HFFc6 (cell line): Measurements from ENCODE around the gene SMTN. TPM values are rescaled to one million over a fixed set of nuclear protein-coding genes. Genes with fewer than 3 reads are reported as not detected.
A peak's percentile ranks its signal among the peaks of the same experiment; 100 is the strongest.

ENCODE experiments used
- DNase-seq: peaks from one replicate; pipeline ENCODE4 v3.0.0-alpha.2; 2018
- H3K27ac Mint-ChIP-seq: 2 replicates; pipeline ENCODE4 v1.8.0; 2020; ENCODE audit warnings: mild to moderate bottlenecking, mixed read lengths
- H3K27me3 Mint-ChIP-seq: 2 replicates; pipeline ENCODE4 v1.8.0; 2021; ENCODE audit warnings: mild to moderate bottlenecking, moderate library complexity, mixed read lengths; ENCODE audit not compliant: insufficient read depth
- H3K36me3 Mint-ChIP-seq: 2 replicates; pipeline ENCODE4 v1.8.0; 2021; ENCODE audit warnings: low read depth, mixed read lengths
- H3K4me1 Mint-ChIP-seq: 2 replicates; pipeline ENCODE4 v1.8.0; 2020; ENCODE audit warnings: low read depth, mixed read lengths
- H3K4me3 Mint-ChIP-seq: 2 replicates; pipeline ENCODE4 v1.8.0; 2020; ENCODE audit warnings: mild to moderate bottlenecking, moderate library complexity, mixed read lengths
- H3K9me3 Mint-ChIP-seq: 2 replicates; pipeline ENCODE4 v1.8.0; 2020; ENCODE audit warnings: mild to moderate bottlenecking, mixed read lengths
- CTCF ChIP-seq: fragments of 200-600 bp; sonication (generic); IDR thresholded peaks from 2 replicates; pipeline ENCODE4 v1.5.0; 2021; ENCODE audit warnings: antibody characterized with exemption, mild to moderate bottlenecking
- total RNA-seq, 6 experiments: library from RNA; stranded (reverse); fragmentation: NEBNext Ultra II Directional; extraction: Animal tissue kit (Norgen Biotek cat#: 25700); gene quantifications; 2 replicates in 1 of 6; 3 replicates in 5 of 6; pipeline ENCODE4 v1.2.3, GENCODE V29; 2021

Gene SMTN
- total RNA-seq, 6 experiments from 2014 or later = 201 to 329 (median 246) TPM

GRCh38 chr22:31085928-31086327 is 4.8 kb downstream of the SMTN start:
- no peak for TF ChIP-seq CTCF
- Mint-ChIP-seq H3K36me3 (peaks cover 26% of the 10 kb centered on the region), H3K4me1 (peaks cover 42% of the 10 kb centered on the region), H3K4me3 (peak overlapping the region; percentile 72), H3K9me3 (no peaks in the 10 kb centered on the region), H3K27ac (peak overlapping the region; percentile 78), H3K27me3 (no peaks in the 10 kb centered on the region)
- DNase-seq = no peak

GRCh38 chr22:31086703-31087330 is 5.7 kb downstream of the SMTN start:
- peak overlapping the region; percentile 78 for H3K27ac Mint-ChIP-seq
- H3K36me3 Mint-ChIP-seq = peaks cover 22% of the 10 kb centered on the region
- H3K27me3 Mint-ChIP-seq = no peaks in the 10 kb centered on the region
- peak overlapping the region; percentile 56; the same call in 1 of the 2 replicates for H3K4me3 Mint-ChIP-seq
- peaks cover 42% of the 10 kb centered on the region for H3K4me1 Mint-ChIP-seq
- no peak for TF ChIP-seq CTCF
- no peaks in the 10 kb centered on the region for H3K9me3 Mint-ChIP-seq
- no peak for DNase-seq

GRCh38 chr22:31087744-31088215 is 6.7 kb downstream of the SMTN start:
- Mint-ChIP-seq H3K9me3 (no peaks in the 10 kb centered on the region), H3K4me3 (no peak overlapping the region)

GRCh38 chr22:31088233-31088986 is 7.3 kb downstream of the SMTN start:
- no peak for DNase-seq
- Mint-ChIP-seq H3K9me3 (no peaks in the 10 kb centered on the region), H3K4me1 (peaks cover 27% of the 10 kb centered on the region), H3K4me3 (no peak overlapping the region), H3K36me3 (peaks cover 9% of the 10 kb centered on the region), H3K27ac (no peak overlapping the region), H3K27me3 (peaks cover 1% of the 10 kb centered on the region; the same call in 1 of the 2 replicates)
- TF ChIP-seq CTCF = no peak

More at GRCh38 chr22:31087744-31088215, 6.7 kb downstream of the SMTN start:
- Mint-ChIP-seq H3K4me1 (peaks cover 33% of the 10 kb centered on the region), H3K36me3 (peaks cover 13% of the 10 kb centered on the region), H3K27me3 (peaks cover 1% of the 10 kb centered on the region; the same call in 1 of the 2 replicates), H3K27ac (peak overlapping the region; percentile 40; the same call in 1 of the 2 replicates)
- no peak for TF ChIP-seq CTCF
- no peak for DNase-seq

- Mint-ChIP-seq H3K36me3 (peaks cover 5% of the 10 kb centered on the region), H3K27me3 (peaks cover 1% of the 10 kb centered on the region; the same call in 1 of the 2 replicates), H3K4me3 (no peak overlapping the region), H3K4me1 (peaks cover 16% of the 10 kb centered on the region), H3K27ac (no peak overlapping the region), H3K9me3 (no peaks in the 10 kb centered on the region)
- no peak for DNase-seq
- TF ChIP-seq CTCF = peak; percentile 85
Observed at GRCh38 chr22:31089160-31090100, 8.3 kb downstream of the SMTN start.
